HG03378 (cell line): ENCODE data around the gene SRD5A3.

Source experiments
- ATAC-seq: cut with Tn5 transposase; IDR thresholded peaks from one replicate; pipeline ENCODE4 v1.9.1; 2021; ENCODE audit warnings: mild to moderate bottlenecking, moderate library complexity; ENCODE audit not compliant: unreplicated experiment

SRD5A3 gene

GRCh38 chr4:55406545-55406944, 60.5 kb downstream of the SRD5A3 start:
- ATAC-seq: no peak

- no peak for ATAC-seq
Observed at GRCh38 chr4:55407119-55407518, 61.1 kb downstream of the SRD5A3 start.

GRCh38 chr4:55407764-55408163, 61.7 kb downstream of the SRD5A3 start:
- no peak for ATAC-seq

GRCh38 chr4:55409468-55410171, 63.6 kb downstream of the SRD5A3 start:
- peak; percentile 84 for ATAC-seq

- ATAC-seq: no peak
Observed at GRCh38 chr4:55410431-55410830, 64.4 kb downstream of the SRD5A3 start.

- ATAC-seq: no peak
Observed at GRCh38 chr4:55411621-55412020, 65.6 kb downstream of the SRD5A3 start.

GRCh38 chr4:55416176-55416575, 70.1 kb downstream of the SRD5A3 start:
- no peak for ATAC-seq
